GM06990 (cell line): ENCODE data around the gene CCDC51.

ENCODE experiments used
- DNase-seq: peaks from one replicate; pipeline ENCODE4 v3.0.0-alpha.2; 2011; ENCODE audit not compliant: insufficient read length; ENCODE audit errors: extremely low read depth
- H3K27me3 ChIP-seq: replicated peaks from 2 replicates; pipeline ENCODE4 v1.6.0; 2011; ENCODE audit warnings: low read length; ENCODE audit not compliant: control insufficient read depth, insufficient read depth
- H3K36me3 ChIP-seq: 2 replicates; pipeline ENCODE4 v1.5.1; 2011; ENCODE audit warnings: low read length; ENCODE audit not compliant: control insufficient read depth, insufficient read depth
- H3K4me3 ChIP-seq: replicated peaks from 2 replicates; pipeline ENCODE4 v1.5.1; 2011; ENCODE audit warnings: low read depth, mild to moderate bottlenecking, control low read depth, low read length
- CTCF ChIP-seq: IDR thresholded peaks from 2 replicates; pipeline ENCODE4 v1.5.1; 2011; ENCODE audit warnings: low read length, control low read depth, mild to moderate bottlenecking, inconsistent platforms; ENCODE audit not compliant: insufficient read depth, poor library complexity, severe bottlenecking

The CCDC51 gene

GRCh38 chr3:48418140-48418539 lies 21.8 kb downstream of the CCDC51 start:
- DNase-seq, result no peak
- Histone ChIP-seq H3K27me3 (no peaks in the 10 kb centered on the region), H3K4me3 (no peak overlapping the region), H3K36me3 (no peaks in the 10 kb centered on the region; the same call in 1 of the 2 replicates)
- TF ChIP-seq CTCF, result no peak

- TF ChIP-seq CTCF, result no peak
- Histone ChIP-seq H3K36me3 (no peaks in the 10 kb centered on the region; the same call in 1 of the 2 replicates), H3K27me3 (no peaks in the 10 kb centered on the region), H3K4me3 (no peak overlapping the region)
- DNase-seq, result no peak
These were observed 22.3 kb downstream of the CCDC51 start for GRCh38 chr3:48417529-48418108.

GRCh38 chr3:48416546-48416945 lies 23.4 kb downstream of the CCDC51 start:
- Histone ChIP-seq H3K4me3 (no peak overlapping the region), H3K27me3 (no peaks in the 10 kb centered on the region), H3K36me3 (no peaks in the 10 kb centered on the region; the same call in 1 of the 2 replicates)
- DNase-seq, result no peak
- TF ChIP-seq CTCF, result no peak

- DNase-seq, result no peak
- Histone ChIP-seq H3K4me3 (no peak overlapping the region), H3K27me3 (no peaks in the 10 kb centered on the region), H3K36me3 (no peaks in the 10 kb centered on the region; the same call in 1 of the 2 replicates)
- TF ChIP-seq CTCF, result no peak
These were observed 23.8 kb downstream of the CCDC51 start for GRCh38 chr3:48416091-48416505.

GRCh38 chr3:48415251-48415953 lies 24.5 kb downstream of the CCDC51 start:
- no peaks in the 10 kb centered on the region; the same call in 1 of the 2 replicates for H3K36me3 ChIP-seq

More at GRCh38 chr3:48415251-48415953, 24.5 kb downstream of the CCDC51 start:
- no peaks in the 10 kb centered on the region for H3K27me3 ChIP-seq
- no peak for TF ChIP-seq CTCF
- no peak overlapping the region for H3K4me3 ChIP-seq
- DNase-seq, result no peak
